ENCODE measurements around the gene MARK1. TPM values are rescaled to one million over a fixed set of nuclear protein-coding genes. Genes with fewer than 3 reads are reported as not detected.

Gene MARK1
- total RNA-seq, 1 experiment from 2014 or later = 0.40 TPM

GRCh38 chr1:220556641-220557040 lies 28.7 kb downstream of the MARK1 start:
- Histone ChIP-seq H3K27me3 (ENCODE audit: low read length) (peaks cover 4% of the 10 kb centered on the region; the same call in 1 of the 2 replicates), H4K20me1 (ENCODE audit: low read length) (no peaks in the 10 kb centered on the region), H3K4me1 (ENCODE audit: insufficient read depth, low read length) (no peaks in the 10 kb centered on the region), H3K9ac (ENCODE audit: low read length) (no peak overlapping the region), H3K4me2 (ENCODE audit: low read length) (no peak overlapping the region), H3K9me3 (ENCODE audit: low read length) (no peaks in the 10 kb centered on the region), H3K36me3 (ENCODE audit: low read depth, low read length) (no peaks in the 10 kb centered on the region), H3K9me2 (replicated peaks; ENCODE audit: low read length) (no peaks in the 10 kb centered on the region), H3F3A (ENCODE audit: low read length, unreplicated experiment) (no peaks in the 10 kb centered on the region), H3K4me3 (ENCODE audit: low read length) (no peak overlapping the region), H3K27ac (ENCODE audit: low read length) (no peak overlapping the region), H3K79me2 (ENCODE audit: low read length) (no peaks in the 10 kb centered on the region), H2AFZ (ENCODE audit: low read length) (no peak overlapping the region)
- no TSS peak for BruUV-seq (replicated peaks)
- DNase-seq (no peak), ATAC-seq (no peak)
- no peak for TF ChIP-seq CTCF (conservative IDR thresholded peaks at IDR 0.05; ENCODE audit: low read depth, low read length)
- TF ChIP-seq EZH2 (IDR thresholded peaks at IDR 0.05; ENCODE audit: low read length, unreplicated experiment) = no peak
- no peak for TF ChIP-seq EZH2phosphoT487 (IDR thresholded peaks at IDR 0.05; ENCODE audit: borderline replicate concordance, low read length)
- CTCF ChIA-PET = no interaction called here
- intact Hi-C loops (cut with micrococcal nuclease) = no loop called here
- POLR2A ChIA-PET (ENCODE audit: unreplicated experiment) = no interaction called here

GRCh38 chr1:220563564-220563963 lies 35.6 kb downstream of the MARK1 start:
- intact Hi-C loops (cut with micrococcal nuclease) = no loop called here
- H4K20me1 ChIP-seq (ENCODE audit: low read length) = no peaks in the 10 kb centered on the region
- H3K4me2 ChIP-seq (ENCODE audit: low read length) = no peak overlapping the region
- no peak for TF ChIP-seq CTCF (conservative IDR thresholded peaks at IDR 0.05; ENCODE audit: low read depth, low read length)
- no peak for TF ChIP-seq EZH2phosphoT487 (IDR thresholded peaks at IDR 0.05; ENCODE audit: borderline replicate concordance, low read length)
- no peak for TF ChIP-seq EZH2 (IDR thresholded peaks at IDR 0.05; ENCODE audit: low read length, unreplicated experiment)
- ChIA-PET CTCF (no interaction called here), POLR2A (ENCODE audit: unreplicated experiment) (no interaction called here)
- no peak overlapping the region for H3K27ac ChIP-seq (ENCODE audit: low read length)
- no peak for DNase-seq
- H3K9ac ChIP-seq (ENCODE audit: low read length) = no peak overlapping the region
- H3K4me3 ChIP-seq (ENCODE audit: low read length) = no peak overlapping the region
- H2AFZ ChIP-seq (ENCODE audit: low read length) = no peak overlapping the region
- H3F3A ChIP-seq (ENCODE audit: low read length, unreplicated experiment) = no peaks in the 10 kb centered on the region
- peaks cover 48% of the 10 kb centered on the region for H3K27me3 ChIP-seq (ENCODE audit: low read length)
- BruUV-seq (replicated peaks) = no TSS peak
- H3K36me3 ChIP-seq (ENCODE audit: low read depth, low read length) = no peaks in the 10 kb centered on the region
- H3K79me2 ChIP-seq (ENCODE audit: low read length) = no peaks in the 10 kb centered on the region
- H3K9me3 ChIP-seq (ENCODE audit: low read length) = no peaks in the 10 kb centered on the region
- no peaks in the 10 kb centered on the region for H3K9me2 ChIP-seq (replicated peaks; ENCODE audit: low read length)
- ATAC-seq = no peak
- no peaks in the 10 kb centered on the region for H3K4me1 ChIP-seq (ENCODE audit: insufficient read depth, low read length)

GRCh38 chr1:220564216-220564615 lies 36.3 kb downstream of the MARK1 start:
- no peak for DNase-seq
- Histone ChIP-seq H3K36me3 (ENCODE audit: low read depth, low read length) (no peaks in the 10 kb centered on the region), H3K4me3 (ENCODE audit: low read length) (no peak overlapping the region), H3K4me2 (ENCODE audit: low read length) (no peak overlapping the region), H3F3A (ENCODE audit: low read length, unreplicated experiment) (no peaks in the 10 kb centered on the region), H3K27me3 (ENCODE audit: low read length) (peaks cover 54% of the 10 kb centered on the region), H4K20me1 (ENCODE audit: low read length) (no peaks in the 10 kb centered on the region), H3K4me1 (ENCODE audit: insufficient read depth, low read length) (no peaks in the 10 kb centered on the region), H3K9ac (ENCODE audit: low read length) (no peak overlapping the region), H2AFZ (ENCODE audit: low read length) (no peak overlapping the region), H3K79me2 (ENCODE audit: low read length) (no peaks in the 10 kb centered on the region), H3K9me2 (replicated peaks; ENCODE audit: low read length) (no peaks in the 10 kb centered on the region), H3K9me3 (ENCODE audit: low read length) (no peaks in the 10 kb centered on the region), H3K27ac (ENCODE audit: low read length) (no peak overlapping the region)
- no peak for ATAC-seq
- no TSS peak for BruUV-seq (replicated peaks)
- ChIA-PET CTCF (no interaction called here), POLR2A (ENCODE audit: unreplicated experiment) (no interaction called here)
- intact Hi-C loops (cut with micrococcal nuclease) = no loop called here
- no peak for TF ChIP-seq EZH2 (IDR thresholded peaks at IDR 0.05; ENCODE audit: low read length, unreplicated experiment)
